SJSA1 (cell line): ENCODE measurements around the gene TRMT1. TPM values are rescaled to one million over a fixed set of nuclear protein-coding genes. Genes with fewer than 3 reads are reported as not detected.

Source experiments
- DNase-seq, 2 experiments: peaks; one replicate each; pipeline ENCODE4 v3.0.0-alpha.2; 2015 to 2020; ENCODE audit warnings: low spot score in 2 of 2, low read depth in 1 of 2
- H3K27ac ChIP-seq: fragments of 250-450 bp; sonication (Bioruptor Pico); 2 replicates; pipeline ENCODE4 v1.5.1; 2020; ENCODE audit warnings: mild to moderate bottlenecking, moderate library complexity
- H3K27me3 ChIP-seq: fragments of 250-450 bp; sonication (Bioruptor Pico); replicated peaks from 2 replicates; pipeline ENCODE4 v1.5.1; 2020; ENCODE audit warnings: mild to moderate bottlenecking, moderate library complexity
- H3K36me3 ChIP-seq: fragments of 250-450 bp; sonication (Bioruptor Pico); 2 replicates; pipeline ENCODE4 v1.5.1; 2020; ENCODE audit warnings: mild to moderate bottlenecking
- H3K4me1 ChIP-seq: fragments of 250-450 bp; sonication (Bioruptor Pico); replicated peaks from 2 replicates; pipeline ENCODE4 v1.6.1; 2021; ENCODE audit warnings: mild to moderate bottlenecking
- H3K4me3 ChIP-seq: fragments of 250-450 bp; sonication (Bioruptor Pico); 2 replicates; pipeline ENCODE4 v1.5.1; 2020; ENCODE audit warnings: mild to moderate bottlenecking
- H3K9me3 ChIP-seq: fragments of 250-450 bp; sonication (Bioruptor Pico); replicated peaks from 2 replicates; pipeline ENCODE4 v1.5.1; 2020; ENCODE audit warnings: mild to moderate bottlenecking
- total RNA-seq: library from RNA; depleted of rRNA; stranded (reverse); fragments of >200 nt; shearing (Covaris generic); gene quantifications from 2 replicates; pipeline ENCODE4 v1.2.3, GENCODE V29; 2014

TRMT1 gene
- total RNA-seq, 1 experiment from 2014 or later: 29.6 TPM

DNA sequence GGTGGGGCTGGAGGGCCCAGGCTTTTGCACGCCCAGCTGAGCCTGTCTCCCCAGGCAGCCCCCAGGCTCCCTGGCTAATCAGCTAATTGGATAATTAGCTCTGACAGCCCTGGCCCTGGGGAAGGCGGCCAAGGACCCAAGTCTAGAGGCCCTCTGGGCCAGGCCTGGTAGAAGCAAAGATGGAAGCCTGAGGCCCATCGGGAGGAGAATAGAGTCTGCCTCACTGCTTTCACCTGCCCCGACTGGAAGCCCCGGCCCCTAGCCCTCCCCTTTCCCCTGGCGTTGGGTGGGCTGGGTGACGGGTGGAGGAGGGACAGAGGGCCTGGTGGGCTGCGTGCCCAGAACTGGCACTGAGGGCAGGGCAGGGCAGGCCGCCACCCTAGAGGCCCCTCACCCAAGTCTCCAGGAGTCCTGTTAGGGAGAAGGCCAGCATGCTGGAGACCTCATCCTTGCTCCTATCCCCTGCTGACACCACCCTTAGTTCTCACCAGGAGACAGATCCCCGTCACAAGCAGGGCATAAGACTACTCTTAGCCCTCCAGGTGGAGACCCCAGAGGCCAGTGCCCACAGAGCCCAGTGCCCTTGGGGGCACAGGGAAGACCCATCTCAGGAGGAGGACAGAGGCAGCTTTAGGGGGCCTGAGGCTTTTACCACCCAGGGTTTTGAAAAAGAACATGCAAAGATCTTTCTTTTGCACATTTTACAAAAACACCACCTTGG is 25.9 kb downstream of the TRMT1 start:
- Histone ChIP-seq H3K4me1 (no peaks in the 10 kb centered on the region), H3K9me3 (no peaks in the 10 kb centered on the region), H3K4me3 (no peak overlapping the region), H3K36me3 (peaks cover 5% of the 10 kb centered on the region; the same call in 1 of the 2 replicates), H3K27ac (no peak overlapping the region), H3K27me3 (no peaks in the 10 kb centered on the region)
- no peak for DNase-seq

DNA sequence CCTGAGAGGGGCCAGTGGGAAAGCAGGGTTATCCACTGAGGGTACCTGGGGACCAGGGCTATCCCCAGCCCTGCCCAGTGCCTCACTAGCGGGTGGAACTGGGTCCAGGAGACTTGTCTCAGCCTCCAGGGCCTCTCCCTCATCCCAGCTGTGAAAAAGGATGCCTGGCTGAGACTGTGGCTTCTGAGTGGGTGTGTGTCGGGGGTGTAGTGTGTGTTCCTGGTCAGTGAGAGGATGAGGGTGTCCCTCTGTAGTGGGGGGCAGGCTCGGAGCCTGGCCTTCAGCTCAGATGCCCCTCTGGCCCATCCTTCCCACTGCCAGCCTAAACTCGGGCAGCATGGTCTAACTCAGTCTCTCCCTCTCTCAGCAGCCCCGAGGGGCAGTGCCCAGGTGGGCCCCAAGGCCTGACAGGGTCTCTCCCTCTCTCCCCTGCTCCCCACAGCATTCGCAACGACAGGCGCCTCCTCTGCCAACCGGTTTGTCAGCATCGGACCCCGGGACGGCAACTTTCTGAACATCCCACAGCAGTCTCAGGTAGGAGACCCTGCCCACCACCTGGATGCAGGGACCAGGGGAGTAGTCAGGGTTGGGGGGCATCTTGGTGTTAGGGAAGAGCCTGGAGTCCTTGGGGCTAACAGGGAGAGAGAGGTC is 26.6 kb downstream of the TRMT1 start:
- Histone ChIP-seq H3K27ac (no peak overlapping the region), H3K9me3 (no peaks in the 10 kb centered on the region), H3K36me3 (peaks cover 3% of the 10 kb centered on the region; the same call in 1 of the 2 replicates), H3K4me1 (no peaks in the 10 kb centered on the region), H3K4me3 (no peak overlapping the region), H3K27me3 (no peaks in the 10 kb centered on the region)
- DNase-seq: no peak

DNA sequence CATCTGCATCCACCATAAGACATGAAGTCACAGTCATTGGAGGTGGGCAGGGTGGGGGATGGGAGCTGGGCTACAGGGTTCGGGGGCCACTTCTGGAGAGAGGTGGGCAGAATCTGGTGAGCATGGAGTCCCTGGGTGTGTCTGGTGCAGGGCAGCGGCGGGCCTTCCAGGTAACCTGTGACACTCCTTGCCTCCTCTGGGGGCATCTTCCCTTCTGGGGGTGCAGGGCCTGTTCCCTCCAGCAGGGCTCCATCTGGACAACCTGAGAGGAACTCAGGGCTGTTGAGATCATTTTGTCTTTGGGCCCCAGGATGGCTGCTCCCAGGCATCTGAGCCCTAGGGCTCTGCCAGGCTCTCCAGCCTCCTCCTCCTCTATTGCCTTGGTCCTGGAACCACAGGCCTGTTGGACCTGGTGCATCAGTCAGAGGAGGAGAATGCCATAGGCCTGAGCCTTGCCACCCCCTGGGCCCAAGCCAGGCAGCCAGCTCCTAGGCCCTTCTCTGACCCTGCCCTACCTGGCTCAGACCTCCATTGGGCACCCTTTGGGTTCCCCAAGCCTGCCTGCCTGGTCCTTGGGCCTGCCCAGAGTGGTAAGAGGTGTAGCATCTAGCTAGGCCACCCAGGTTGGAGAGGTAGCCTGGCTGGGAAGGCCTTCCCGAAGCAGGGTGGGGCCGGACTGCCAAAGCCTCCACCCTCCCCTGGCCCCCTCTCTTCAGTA is 27.2 kb downstream of the TRMT1 start:
- H3K27ac ChIP-seq: no peak overlapping the region
- no peaks in the 10 kb centered on the region for H3K4me1 ChIP-seq
- no peaks in the 10 kb centered on the region for H3K27me3 ChIP-seq
- H3K9me3 ChIP-seq: no peaks in the 10 kb centered on the region
- DNase-seq: no peak
- H3K4me3 ChIP-seq: no peak overlapping the region
- H3K36me3 ChIP-seq: peaks cover 3% of the 10 kb centered on the region; the same call in 1 of the 2 replicates

DNA sequence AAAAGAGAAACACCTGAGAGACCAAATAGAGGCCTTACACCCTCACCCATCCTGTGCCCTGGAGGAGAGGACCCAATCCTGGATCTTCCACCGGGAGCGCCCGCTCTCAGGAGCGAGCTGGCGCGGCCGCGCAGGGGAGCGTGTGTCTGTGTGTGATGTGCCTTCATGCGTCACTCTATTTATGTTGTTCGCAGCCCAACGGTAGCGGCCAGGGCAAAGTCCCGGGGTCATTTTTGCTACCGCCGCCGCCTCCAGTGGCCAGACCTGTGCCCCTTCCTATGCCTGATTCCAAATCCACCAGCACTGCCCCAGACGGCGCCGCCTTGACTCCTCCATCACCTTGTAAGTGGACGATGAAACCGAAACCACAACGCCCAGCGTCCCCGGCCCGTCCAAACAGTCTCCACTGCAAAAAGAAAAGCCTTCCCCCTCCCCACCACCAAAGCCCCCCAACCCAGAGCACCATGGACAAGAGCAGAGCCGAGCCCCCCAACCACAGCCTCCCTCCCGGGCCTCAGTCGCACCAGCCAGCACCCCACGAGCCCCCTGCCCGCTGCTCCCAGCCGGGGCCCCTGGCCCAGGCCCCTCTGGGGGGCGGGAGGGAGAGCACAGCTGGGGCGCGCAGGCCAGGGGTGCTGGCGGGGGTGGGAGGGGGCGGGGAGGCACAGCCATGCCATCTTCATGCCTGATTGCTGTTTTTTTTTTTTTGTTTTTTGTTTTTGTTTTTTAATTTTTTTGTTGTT is 28.6 kb downstream of the TRMT1 start:
- no peaks in the 10 kb centered on the region for H3K4me1 ChIP-seq
- DNase-seq: no peak
- no peak overlapping the region for H3K27ac ChIP-seq
- no peak overlapping the region for H3K4me3 ChIP-seq
- H3K27me3 ChIP-seq: no peaks in the 10 kb centered on the region
- no peaks in the 10 kb centered on the region for H3K9me3 ChIP-seq
- peaks cover 8% of the 10 kb centered on the region; the same call in 1 of the 2 replicates for H3K36me3 ChIP-seq

DNA sequence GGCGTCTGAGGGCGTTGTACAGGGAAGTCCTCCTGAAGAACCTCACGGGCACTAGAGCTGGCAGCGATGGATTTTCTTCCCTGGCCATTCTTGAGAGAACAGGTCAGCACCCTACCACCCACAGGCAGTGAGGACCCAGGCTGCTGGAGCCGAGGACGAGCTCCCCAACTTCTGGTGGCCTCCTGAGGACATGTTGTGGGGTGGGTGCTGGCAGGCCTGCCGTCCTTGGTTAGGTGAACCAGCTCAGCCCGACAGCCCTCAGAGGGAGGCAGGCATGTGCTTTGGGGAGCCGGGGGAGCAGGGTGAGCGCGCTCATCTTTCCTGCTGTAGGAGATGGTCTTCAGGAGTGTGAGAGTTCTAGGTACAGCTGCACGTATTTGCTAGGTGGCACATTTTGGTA is 29.2 kb downstream of the TRMT1 start:
- Histone ChIP-seq H3K36me3 (peaks cover 12% of the 10 kb centered on the region), H3K27ac (no peak overlapping the region), H3K4me1 (no peaks in the 10 kb centered on the region), H3K9me3 (no peaks in the 10 kb centered on the region), H3K4me3 (no peak overlapping the region), H3K27me3 (no peaks in the 10 kb centered on the region)
- no peak for DNase-seq

DNA sequence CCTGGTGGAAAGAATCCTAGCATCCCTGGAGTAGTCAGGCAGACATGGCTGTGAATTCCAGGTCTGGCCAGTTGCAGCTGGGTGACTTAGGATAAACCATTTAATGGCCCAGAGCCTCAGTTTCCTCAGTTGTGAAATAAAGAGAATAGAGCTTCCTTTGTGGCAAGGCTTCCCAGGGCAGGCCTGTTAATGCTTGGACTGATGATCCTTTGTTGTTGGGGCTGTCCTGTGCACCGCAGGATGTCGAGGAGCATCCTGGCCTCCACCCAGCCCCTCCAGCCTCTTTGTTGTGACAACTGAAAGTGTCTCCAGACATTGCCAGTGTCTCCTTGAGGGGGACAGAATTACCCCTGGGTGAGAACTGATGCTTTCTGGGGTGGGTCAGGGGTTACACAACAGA is 30.2 kb downstream of the TRMT1 start:
- Histone ChIP-seq H3K4me1 (no peaks in the 10 kb centered on the region), H3K27me3 (no peaks in the 10 kb centered on the region), H3K9me3 (no peaks in the 10 kb centered on the region), H3K4me3 (no peak overlapping the region), H3K27ac (no peak overlapping the region), H3K36me3 (peaks cover 14% of the 10 kb centered on the region)
- no peak for DNase-seq

DNA sequence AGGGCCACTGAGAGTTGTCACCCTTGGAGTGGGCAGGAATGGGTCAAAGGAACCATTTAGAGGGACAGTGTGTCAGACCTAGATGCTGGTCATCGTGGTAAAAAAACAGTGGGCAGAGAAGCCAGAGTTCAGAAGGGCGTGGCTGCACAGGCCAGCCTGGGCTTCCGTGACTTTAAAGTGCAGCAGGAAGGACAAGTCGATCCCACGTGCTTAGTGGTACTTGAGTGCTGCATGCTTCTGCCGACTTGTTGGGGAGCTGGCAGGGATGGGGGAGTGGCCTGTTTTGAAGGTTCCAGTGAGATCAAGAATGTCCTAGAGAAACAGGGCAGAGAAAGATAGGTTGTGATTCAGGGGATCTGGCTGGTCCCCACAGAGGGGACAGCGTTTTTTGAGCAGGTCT is 30.9 kb downstream of the TRMT1 start:
- no peaks in the 10 kb centered on the region for H3K9me3 ChIP-seq
- no peaks in the 10 kb centered on the region for H3K27me3 ChIP-seq
- H3K27ac ChIP-seq: no peak overlapping the region
- H3K36me3 ChIP-seq: peaks cover 14% of the 10 kb centered on the region
- DNase-seq: no peak
- H3K4me1 ChIP-seq: no peaks in the 10 kb centered on the region; the same call in 1 of the 2 replicates
- no peak overlapping the region for H3K4me3 ChIP-seq

DNA sequence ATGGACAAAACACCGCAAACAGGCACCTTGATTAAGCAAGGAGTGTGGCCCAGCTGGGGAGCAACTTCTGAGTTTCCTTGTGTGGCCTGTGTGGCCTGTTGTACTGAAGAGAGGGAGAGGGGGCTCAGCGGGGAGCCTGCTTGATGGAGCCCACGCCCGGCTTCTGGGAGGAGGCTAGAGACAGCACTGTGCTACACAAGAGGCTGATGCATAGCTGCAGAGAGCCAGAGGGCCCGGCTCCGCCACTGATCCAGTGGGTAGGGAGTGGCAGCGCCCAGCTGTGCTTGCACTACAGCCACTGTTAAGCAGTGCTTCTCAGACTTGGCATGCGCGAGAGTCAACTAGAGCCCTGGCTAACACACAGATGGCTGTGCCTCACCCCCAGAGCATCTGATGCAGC is 32.9 kb downstream of the TRMT1 start:
- H3K4me1 ChIP-seq: peaks cover 18% of the 10 kb centered on the region
- H3K36me3 ChIP-seq: peaks cover 29% of the 10 kb centered on the region
- no peak for DNase-seq
- no peaks in the 10 kb centered on the region for H3K9me3 ChIP-seq
- no peaks in the 10 kb centered on the region for H3K27me3 ChIP-seq
- no peak overlapping the region for H3K4me3 ChIP-seq
- H3K27ac ChIP-seq: no peak overlapping the region

DNA sequence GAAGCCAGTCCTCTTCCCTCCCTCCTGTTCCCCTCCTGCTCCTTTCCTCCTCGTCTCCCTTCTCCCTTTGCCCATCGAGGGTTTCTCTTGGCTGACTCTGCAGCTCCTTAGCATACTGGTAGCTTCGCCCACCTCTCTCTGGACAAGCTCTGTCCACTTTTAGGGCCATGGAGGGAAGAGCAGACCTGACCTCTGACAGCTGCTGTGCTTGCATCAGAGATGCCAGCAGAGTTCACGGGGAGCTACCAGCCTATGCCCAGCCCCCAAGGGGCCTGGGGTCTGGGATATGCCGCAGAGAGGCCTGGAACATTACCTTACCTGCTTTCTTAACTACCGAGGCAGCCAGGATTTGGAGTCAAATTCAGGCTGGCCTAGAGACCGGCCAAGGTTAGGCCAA is 33.5 kb downstream of the TRMT1 start:
- no peak overlapping the region for H3K4me3 ChIP-seq
- H3K9me3 ChIP-seq: no peaks in the 10 kb centered on the region
- H3K27ac ChIP-seq: no peak overlapping the region
- peaks cover 18% of the 10 kb centered on the region for H3K4me1 ChIP-seq
- peaks cover 32% of the 10 kb centered on the region for H3K36me3 ChIP-seq
- no peak for DNase-seq
- H3K27me3 ChIP-seq: no peaks in the 10 kb centered on the region

DNA sequence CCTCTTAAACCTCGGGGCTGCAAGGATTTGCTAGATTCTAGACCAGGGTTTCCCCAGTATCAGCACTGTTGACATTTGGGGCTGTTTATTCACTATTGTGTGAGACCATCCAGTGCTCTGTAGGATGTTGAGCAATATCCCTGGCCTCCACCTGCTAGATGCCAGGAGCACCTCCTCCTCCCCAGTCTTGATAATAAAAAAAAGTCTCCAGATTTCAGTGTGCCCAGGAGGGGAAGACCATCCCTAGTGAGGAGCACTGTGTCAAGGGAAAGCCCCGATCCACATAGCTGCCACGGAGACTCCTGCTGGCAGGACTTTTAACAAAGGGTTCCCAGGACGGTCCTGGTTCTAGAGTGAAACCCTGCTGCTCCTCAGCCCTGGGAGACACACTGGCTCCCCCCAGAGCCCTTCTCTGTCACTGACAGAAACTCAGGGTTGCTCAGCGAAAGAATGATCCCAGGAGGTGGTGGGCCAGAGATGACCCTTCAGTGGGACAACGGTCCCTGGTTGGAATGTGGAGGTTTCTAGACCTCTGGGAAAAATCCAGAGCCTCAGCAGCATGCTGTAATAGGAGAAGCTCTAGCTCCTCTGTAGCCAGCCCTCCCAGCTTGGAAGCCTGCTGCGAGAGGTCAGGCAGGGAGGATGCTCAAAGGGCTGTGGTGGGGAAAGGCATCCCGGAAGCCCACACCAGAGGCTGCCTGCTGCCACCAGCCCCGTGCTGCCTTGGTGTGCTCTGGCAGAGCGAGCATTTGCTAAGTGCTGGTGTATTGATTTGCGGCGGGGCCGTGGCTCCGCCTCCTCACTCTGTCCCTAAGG is 34.1 kb downstream of the TRMT1 start:
- no peak overlapping the region for H3K27ac ChIP-seq
- H3K4me3 ChIP-seq: no peak overlapping the region
- no peak for DNase-seq
- no peaks in the 10 kb centered on the region for H3K27me3 ChIP-seq
- H3K4me1 ChIP-seq: peaks cover 18% of the 10 kb centered on the region
- peaks cover 36% of the 10 kb centered on the region for H3K36me3 ChIP-seq
- no peaks in the 10 kb centered on the region for H3K9me3 ChIP-seq

DNA sequence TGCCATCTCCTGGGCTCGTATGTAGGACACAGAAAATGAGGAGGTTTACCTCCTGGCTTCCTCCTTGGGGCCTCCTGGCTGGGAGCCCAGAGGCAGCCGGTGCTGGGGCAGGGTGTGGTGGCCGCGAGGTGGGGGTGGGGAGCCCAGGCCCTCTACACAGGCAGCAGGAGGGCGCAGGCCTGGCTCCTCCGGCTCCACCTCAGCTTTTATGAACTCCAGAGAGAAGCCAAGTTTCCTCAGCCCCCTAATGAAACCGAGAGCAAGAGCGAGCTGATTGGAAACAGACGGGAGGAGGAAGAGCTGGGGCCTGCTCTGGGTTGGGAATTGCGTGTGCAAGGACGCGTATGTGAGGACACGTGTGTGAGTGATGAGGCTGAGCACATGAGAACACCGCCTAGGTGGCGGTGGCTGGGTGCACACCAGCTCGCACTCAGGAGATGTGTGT is 37.0 kb downstream of the TRMT1 start:
- Histone ChIP-seq H3K4me1 (peaks cover 18% of the 10 kb centered on the region), H3K9me3 (no peaks in the 10 kb centered on the region), H3K27me3 (no peaks in the 10 kb centered on the region), H3K27ac (no peak overlapping the region), H3K4me3 (no peak overlapping the region), H3K36me3 (peaks cover 46% of the 10 kb centered on the region)
- no peak for DNase-seq

DNA sequence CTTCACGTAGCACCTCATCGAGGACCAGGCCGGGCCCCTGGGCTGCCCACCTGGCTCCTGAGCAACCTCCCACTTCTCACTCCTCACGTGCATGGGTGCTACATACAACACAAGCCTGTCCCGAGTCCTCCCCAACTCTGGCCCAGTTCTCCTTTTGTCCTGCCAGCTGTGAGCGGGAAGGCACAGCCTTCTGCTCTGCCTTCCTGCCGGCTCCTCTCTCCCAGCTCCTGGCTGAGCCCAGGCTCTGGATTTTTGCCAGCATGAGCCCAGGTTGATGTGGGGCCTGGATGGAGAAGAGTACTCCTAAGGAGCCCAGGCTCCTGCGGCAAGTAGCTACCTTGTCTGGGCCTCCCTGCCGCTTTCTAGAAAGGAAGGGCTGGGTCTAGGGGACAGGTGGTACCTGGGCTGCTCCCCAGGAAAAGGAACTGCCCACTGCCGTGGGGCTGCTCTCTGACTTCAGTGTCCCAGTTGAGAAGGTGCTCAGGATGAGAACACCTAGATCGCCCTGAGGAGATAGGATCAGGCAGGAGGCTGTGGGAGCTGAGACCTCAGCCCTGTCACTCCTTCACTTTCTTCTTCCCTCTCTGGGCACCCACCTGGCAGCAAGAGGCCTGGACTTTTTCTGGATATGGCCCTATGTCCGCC is 37.5 kb downstream of the TRMT1 start:
- Histone ChIP-seq H3K9me3 (no peaks in the 10 kb centered on the region), H3K36me3 (peaks cover 46% of the 10 kb centered on the region), H3K27me3 (no peaks in the 10 kb centered on the region), H3K27ac (no peak overlapping the region), H3K4me1 (peaks cover 18% of the 10 kb centered on the region), H3K4me3 (no peak overlapping the region)
- no peak for DNase-seq
